Loucy (cell line): Measurements from ENCODE around the gene GUCY1A1.

Experiments used
- H2AFZ ChIP-seq: fragments of 200-600 bp; sonication (generic); 2 replicates; pipeline ENCODE4 v1.6.0; 2016; ENCODE audit warnings: antibody characterized with exemption, mild to moderate bottlenecking, low read length, moderate library complexity
- H3F3A ChIP-seq: fragments of 200-600 bp; 2 replicates; pipeline ENCODE4 v1.6.0; 2016; ENCODE audit warnings: antibody characterized with exemption, low read depth, mild to moderate bottlenecking
- H3K27me3 ChIP-seq: fragments of 200-600 bp; sonication (generic); 2 replicates; pipeline ENCODE4 v1.6.1; 2014; ENCODE audit warnings: low read length, mild to moderate bottlenecking; ENCODE audit not compliant: insufficient read depth, poor library complexity, severe bottlenecking
- H3K36me3 ChIP-seq: fragments of 200-600 bp; sonication (generic); 2 replicates; pipeline ENCODE4 v1.6.1; 2016; ENCODE audit warnings: low read length; ENCODE audit not compliant: insufficient read depth
- H3K4me1 ChIP-seq: fragments of 200-600 bp; sonication (generic); 2 replicates; pipeline ENCODE4 v1.5.1; 2014; ENCODE audit warnings: low read length, mild to moderate bottlenecking; ENCODE audit not compliant: insufficient read depth, poor library complexity, severe bottlenecking
- H3K4me2 ChIP-seq: fragments of 200-600 bp; sonication (generic); 2 replicates; pipeline ENCODE4 v1.6.0; 2014; ENCODE audit warnings: antibody characterized with exemption, low read length, low read depth, mild to moderate bottlenecking; ENCODE audit not compliant: poor library complexity, severe bottlenecking
- H3K4me3 ChIP-seq: fragments of 200-600 bp; sonication (generic); 2 replicates; pipeline ENCODE4 v1.5.1; 2014; ENCODE audit warnings: low read length, mild to moderate bottlenecking, mixed read lengths; ENCODE audit not compliant: poor library complexity, severe bottlenecking
- H3K79me2 ChIP-seq: fragments of 200-600 bp; sonication (generic); 2 replicates; pipeline ENCODE4 v1.6.1; 2014; ENCODE audit warnings: low read length; ENCODE audit not compliant: insufficient read depth
- H3K9ac ChIP-seq: fragments of 200-600 bp; sonication (generic); 2 replicates; pipeline ENCODE4 v1.6.0; 2014; ENCODE audit warnings: mild to moderate bottlenecking, low read depth, low read length, moderate library complexity; ENCODE audit not compliant: poor library complexity, severe bottlenecking
- H3K9me2 ChIP-seq: fragments of 200-600 bp; sonication (generic); replicated peaks from 2 replicates; pipeline ENCODE4 v1.6.1; 2016; ENCODE audit warnings: low read depth, low read length, mixed read lengths
- H3K9me3 ChIP-seq: fragments of 200-600 bp; sonication (generic); 2 replicates; pipeline ENCODE4 v1.6.1; 2014; ENCODE audit warnings: mild to moderate bottlenecking, antibody characterized with exemption, low read length, low read depth; ENCODE audit not compliant: insufficient read depth
- H4K20me1 ChIP-seq: fragments of 200-600 bp; sonication (generic); 2 replicates; pipeline ENCODE4 v1.6.0; 2014; ENCODE audit warnings: antibody characterized with exemption, low read length, mild to moderate bottlenecking; ENCODE audit not compliant: insufficient read depth, poor library complexity, severe bottlenecking
- CTCF ChIP-seq: fragments of 200-600 bp; sonication (generic); conservative IDR thresholded peaks from 2 replicates; pipeline ENCODE4 v1.5.1; 2014; ENCODE audit warnings: mild to moderate bottlenecking, antibody characterized with exemption, low read length
- EZH2phosphoT487 ChIP-seq: fragments of 200-600 bp; IDR thresholded peaks from 2 replicates; pipeline ENCODE4 v1.6.1; 2018; ENCODE audit warnings: antibody characterized with exemption, mild to moderate bottlenecking, moderate library complexity, borderline replicate concordance

Gene GUCY1A1

GRCh38 chr4:155658681-155659064 is 8.0 kb upstream of the GUCY1A1 start:
- Histone ChIP-seq H3K9me2 (no peaks in the 10 kb centered on the region), H3K4me1 (no peaks in the 10 kb centered on the region), H3K4me3 (no peak overlapping the region), H3K36me3 (no peaks in the 10 kb centered on the region), H3F3A (no peaks in the 10 kb centered on the region), H4K20me1 (no peaks in the 10 kb centered on the region), H3K79me2 (no peaks in the 10 kb centered on the region), H2AFZ (peak overlapping the region; percentile 76; the same call in 1 of the 2 replicates), H3K9me3 (no peaks in the 10 kb centered on the region), H3K27me3 (no peaks in the 10 kb centered on the region), H3K4me2 (no peak overlapping the region), H3K9ac (no peak overlapping the region)
- TF ChIP-seq EZH2phosphoT487 (no peak), CTCF (no peak)

- no peak overlapping the region for H3K4me3 ChIP-seq
- no peaks in the 10 kb centered on the region for H3K9me3 ChIP-seq
- H3K9me2 ChIP-seq = no peaks in the 10 kb centered on the region
- H3K79me2 ChIP-seq = no peaks in the 10 kb centered on the region
- peak overlapping the region; percentile 76; the same call in 1 of the 2 replicates for H2AFZ ChIP-seq
- H3K4me2 ChIP-seq = no peak overlapping the region
- H3F3A ChIP-seq = no peaks in the 10 kb centered on the region
- H3K9ac ChIP-seq = no peak overlapping the region
- H3K36me3 ChIP-seq = no peaks in the 10 kb centered on the region
- no peaks in the 10 kb centered on the region for H4K20me1 ChIP-seq
- no peaks in the 10 kb centered on the region for H3K27me3 ChIP-seq
- no peaks in the 10 kb centered on the region for H3K4me1 ChIP-seq
- TF ChIP-seq CTCF (no peak), EZH2phosphoT487 (no peak)
Observed at GRCh38 chr4:155659176-155659575, 7.5 kb upstream of the GUCY1A1 start.

- peaks cover 3% of the 10 kb centered on the region for H3K4me1 ChIP-seq
- no peak overlapping the region for H3K4me3 ChIP-seq
- no peak overlapping the region for H2AFZ ChIP-seq
- no peaks in the 10 kb centered on the region for H3F3A ChIP-seq
- no peak overlapping the region for H3K9ac ChIP-seq
- no peaks in the 10 kb centered on the region for H3K36me3 ChIP-seq
- H4K20me1 ChIP-seq = no peaks in the 10 kb centered on the region
- no peaks in the 10 kb centered on the region for H3K27me3 ChIP-seq
- TF ChIP-seq CTCF (no peak), EZH2phosphoT487 (no peak)
- H3K9me3 ChIP-seq = no peaks in the 10 kb centered on the region
- H3K79me2 ChIP-seq = no peaks in the 10 kb centered on the region
- no peak overlapping the region for H3K4me2 ChIP-seq
- H3K9me2 ChIP-seq = no peaks in the 10 kb centered on the region
Observed at GRCh38 chr4:155660436-155660835, 6.2 kb upstream of the GUCY1A1 start.
